ENCODE data around the gene SBF1. TPM values are rescaled to one million over a fixed set of nuclear protein-coding genes. Genes with fewer than 3 reads are reported as not detected.

Gene SBF1
- total RNA-seq, 1 donor from 2014 or later, result 110 TPM

- TF ChIP-seq, protein P1, sequence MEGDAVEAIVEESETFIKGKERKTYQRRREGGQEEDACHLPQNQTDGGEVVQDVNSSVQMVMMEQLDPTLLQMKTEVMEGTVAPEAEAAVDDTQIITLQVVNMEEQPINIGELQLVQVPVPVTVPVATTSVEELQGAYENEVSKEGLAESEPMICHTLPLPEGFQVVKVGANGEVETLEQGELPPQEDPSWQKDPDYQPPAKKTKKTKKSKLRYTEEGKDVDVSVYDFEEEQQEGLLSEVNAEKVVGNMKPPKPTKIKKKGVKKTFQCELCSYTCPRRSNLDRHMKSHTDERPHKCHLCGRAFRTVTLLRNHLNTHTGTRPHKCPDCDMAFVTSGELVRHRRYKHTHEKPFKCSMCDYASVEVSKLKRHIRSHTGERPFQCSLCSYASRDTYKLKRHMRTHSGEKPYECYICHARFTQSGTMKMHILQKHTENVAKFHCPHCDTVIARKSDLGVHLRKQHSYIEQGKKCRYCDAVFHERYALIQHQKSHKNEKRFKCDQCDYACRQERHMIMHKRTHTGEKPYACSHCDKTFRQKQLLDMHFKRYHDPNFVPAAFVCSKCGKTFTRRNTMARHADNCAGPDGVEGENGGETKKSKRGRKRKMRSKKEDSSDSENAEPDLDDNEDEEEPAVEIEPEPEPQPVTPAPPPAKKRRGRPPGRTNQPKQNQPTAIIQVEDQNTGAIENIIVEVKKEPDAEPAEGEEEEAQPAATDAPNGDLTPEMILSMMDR (IDR thresholded peaks at IDR 0.05), result no peak
- Mint-ChIP-seq H3K4me1 (ENCODE audit: unreplicated experiment) (peaks cover 16% of the 10 kb centered on the region), H3K4me3 (ENCODE audit: unreplicated experiment) (peak overlapping the region; percentile 93), H3K9me3 (ENCODE audit: unreplicated experiment) (no peaks in the 10 kb centered on the region), H3K36me3 (ENCODE audit: unreplicated experiment) (no peaks in the 10 kb centered on the region), H3K27ac (ENCODE audit: unreplicated experiment) (peak overlapping the region; percentile 80), H3K27me3 (ENCODE audit: unreplicated experiment) (no peaks in the 10 kb centered on the region)
- no peak for DNase-seq (ENCODE audit: extremely low spot score, unreplicated experiment)
Measured at GRCh38 chr22:50506611-50507420, 32.0 kb upstream of the SBF1 start.

DNA sequence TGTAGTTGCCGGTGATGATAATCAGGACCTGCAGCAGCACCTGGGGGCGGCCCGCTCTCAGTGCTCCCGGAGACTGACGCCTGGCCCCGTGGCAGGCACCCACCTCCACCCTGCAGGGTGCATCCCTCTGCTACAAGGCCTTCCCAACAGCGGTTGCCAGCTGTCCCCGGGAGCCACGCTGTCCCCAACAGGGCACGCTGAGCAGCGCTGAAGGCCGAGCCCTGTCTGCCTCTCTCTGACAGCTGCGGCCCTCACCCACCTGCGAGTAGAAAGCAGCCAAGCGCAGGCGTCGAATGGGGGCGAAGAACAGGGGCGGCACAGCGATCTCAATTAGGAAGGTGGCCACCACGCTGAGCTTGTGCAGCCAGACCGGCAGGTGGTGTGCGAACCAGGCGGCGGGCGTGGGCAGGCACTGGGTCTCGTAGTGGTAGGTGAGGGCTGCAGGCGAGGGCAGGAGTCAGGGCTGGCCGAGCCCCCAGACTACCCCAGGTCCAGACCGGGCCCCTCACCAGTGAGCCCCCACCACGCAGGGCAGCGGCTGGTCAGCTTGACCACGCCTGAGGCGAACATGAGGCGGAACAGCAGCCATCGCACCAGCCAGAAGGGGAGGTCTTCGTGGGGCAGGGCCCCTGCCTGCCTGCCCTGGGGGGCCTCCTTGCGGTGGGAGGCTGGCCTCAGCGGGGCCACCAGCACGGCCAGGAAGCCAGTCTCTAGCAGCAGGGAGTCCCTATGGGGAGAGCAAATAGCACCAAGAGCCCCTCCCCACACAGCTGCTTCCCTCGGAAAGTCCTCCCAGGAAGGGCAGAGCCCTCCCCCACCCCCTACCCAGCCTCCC, 31.2 kb upstream of the SBF1 start:
- no peak overlapping the region for H3K27ac Mint-ChIP-seq (ENCODE audit: unreplicated experiment)
- H3K9me3 Mint-ChIP-seq (ENCODE audit: unreplicated experiment), result no peaks in the 10 kb centered on the region
- H3K27me3 Mint-ChIP-seq (ENCODE audit: unreplicated experiment), result no peaks in the 10 kb centered on the region
- H3K36me3 Mint-ChIP-seq (ENCODE audit: unreplicated experiment), result no peaks in the 10 kb centered on the region
- no peak for DNase-seq (ENCODE audit: extremely low spot score, unreplicated experiment)
- TF ChIP-seq, protein P1 (IDR thresholded peaks at IDR 0.05), result no peak
- H3K4me3 Mint-ChIP-seq (ENCODE audit: unreplicated experiment), result peak overlapping the region; percentile 93
- H3K4me1 Mint-ChIP-seq (ENCODE audit: unreplicated experiment), result peaks cover 16% of the 10 kb centered on the region

GRCh38 chr22:50505276-50505775, 30.5 kb upstream of the SBF1 start:
- DNase-seq (ENCODE audit: extremely low spot score, unreplicated experiment), result no peak
- TF ChIP-seq, protein P1 (IDR thresholded peaks at IDR 0.05), result no peak
- Mint-ChIP-seq H3K4me3 (ENCODE audit: unreplicated experiment) (no peak overlapping the region), H3K27ac (ENCODE audit: unreplicated experiment) (no peak overlapping the region), H3K4me1 (ENCODE audit: unreplicated experiment) (peaks cover 16% of the 10 kb centered on the region), H3K36me3 (ENCODE audit: unreplicated experiment) (peaks cover 1% of the 10 kb centered on the region), H3K27me3 (ENCODE audit: unreplicated experiment) (no peaks in the 10 kb centered on the region), H3K9me3 (ENCODE audit: unreplicated experiment) (no peaks in the 10 kb centered on the region)

- DNase-seq (ENCODE audit: extremely low spot score, unreplicated experiment), result no peak
- no peak overlapping the region for H3K27ac Mint-ChIP-seq (ENCODE audit: unreplicated experiment)
- no peaks in the 10 kb centered on the region for H3K27me3 Mint-ChIP-seq (ENCODE audit: unreplicated experiment)
- peaks cover 1% of the 10 kb centered on the region for H3K36me3 Mint-ChIP-seq (ENCODE audit: unreplicated experiment)
- H3K4me3 Mint-ChIP-seq (ENCODE audit: unreplicated experiment), result no peak overlapping the region
- no peaks in the 10 kb centered on the region for H3K9me3 Mint-ChIP-seq (ENCODE audit: unreplicated experiment)
- peaks cover 16% of the 10 kb centered on the region for H3K4me1 Mint-ChIP-seq (ENCODE audit: unreplicated experiment)
- TF ChIP-seq, protein P1 (IDR thresholded peaks at IDR 0.05), result no peak
Measured at GRCh38 chr22:50504369-50505211, 29.8 kb upstream of the SBF1 start.
